G401 (cell line): ENCODE data around the gene COL4A1. TPM values are rescaled to one million over a fixed set of nuclear protein-coding genes. Genes with fewer than 3 reads are reported as not detected.

Experiments used
- DNase-seq: peaks from one replicate; pipeline ENCODE4 v3.0.0-alpha.2; 2015; ENCODE audit warnings: low spot score
- in situ Hi-C: cut with HindIII; loops from 2 replicates; pipeline ENCODE4 v1.10.0; 2016; ENCODE audit warnings: low sequenced_read_pairs, mixed read lengths
- total RNA-seq: library from RNA; depleted of rRNA; stranded (reverse); fragments of >200 nt; shearing (Covaris generic); gene quantifications from 2 replicates; pipeline ENCODE4 v1.2.3, GENCODE V29; 2014

The COL4A1 gene
- total RNA-seq, 1 experiment from 2014 or later, result 0.98 TPM

DNA sequence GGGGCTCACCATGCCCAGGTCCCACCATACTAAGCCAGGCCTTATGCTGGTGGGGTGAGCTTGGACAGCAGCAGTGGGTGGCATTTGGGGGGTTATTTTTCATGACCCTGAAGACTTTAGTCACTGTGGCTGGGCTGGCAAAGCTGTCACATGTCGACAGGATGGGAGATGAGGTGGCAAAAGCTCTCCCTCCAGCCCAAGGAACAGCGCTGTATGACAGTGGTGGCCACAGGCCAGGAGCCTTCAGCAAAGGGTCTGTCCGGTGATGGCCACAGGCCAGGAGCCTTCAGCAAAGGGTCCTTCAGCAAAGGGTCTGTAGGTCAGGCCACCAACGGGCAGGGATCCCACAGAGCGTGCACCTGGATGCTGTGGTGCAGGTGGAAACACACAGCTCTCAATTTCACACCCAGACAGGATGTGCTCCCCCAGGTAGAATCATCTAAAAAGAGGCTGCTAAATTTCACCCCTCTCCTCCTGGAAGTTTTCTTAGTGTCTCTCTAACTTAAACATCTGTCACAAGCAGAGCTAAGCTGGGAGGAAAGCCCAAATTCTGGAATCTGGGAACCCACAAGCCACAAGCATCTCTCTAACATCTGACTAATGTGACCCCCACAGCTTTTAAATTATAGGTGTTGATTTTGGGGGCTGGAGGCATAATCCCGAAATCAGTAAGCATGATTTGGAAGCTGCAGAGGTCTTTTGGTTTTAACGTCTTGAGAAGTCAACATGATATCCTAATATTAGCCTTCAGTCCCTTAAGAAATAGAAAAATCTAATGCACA, 23.0 kb downstream of the COL4A1 start:
- in situ Hi-C loops, result no loop called here
- DNase-seq, result no peak

DNA sequence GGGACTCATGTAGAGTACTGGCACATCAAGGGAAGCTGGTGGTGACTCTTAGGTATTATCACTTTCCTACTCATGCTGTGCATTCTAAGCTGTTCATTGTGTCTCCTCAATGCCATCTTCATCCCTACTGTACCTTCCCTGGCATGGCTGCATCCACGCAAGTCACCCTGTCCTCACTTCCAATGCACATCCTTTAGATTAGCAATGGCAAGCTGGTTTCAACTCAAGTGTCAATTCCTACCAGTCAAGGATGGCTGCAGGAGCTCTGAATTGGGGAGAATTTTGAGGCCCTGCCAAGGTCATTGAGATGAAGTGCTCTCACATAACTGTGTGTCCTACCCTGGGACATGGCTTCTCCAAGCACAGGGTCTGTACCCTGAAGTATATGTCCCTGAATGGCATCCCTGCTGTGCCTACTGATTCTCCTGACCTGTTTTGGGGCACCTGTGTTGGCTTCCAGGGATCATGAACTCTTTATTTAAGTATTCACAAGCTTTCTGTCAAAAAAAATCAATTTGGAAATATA, 24.6 kb downstream of the COL4A1 start:
- in situ Hi-C loops, result no loop called here
- no peak for DNase-seq

DNA sequence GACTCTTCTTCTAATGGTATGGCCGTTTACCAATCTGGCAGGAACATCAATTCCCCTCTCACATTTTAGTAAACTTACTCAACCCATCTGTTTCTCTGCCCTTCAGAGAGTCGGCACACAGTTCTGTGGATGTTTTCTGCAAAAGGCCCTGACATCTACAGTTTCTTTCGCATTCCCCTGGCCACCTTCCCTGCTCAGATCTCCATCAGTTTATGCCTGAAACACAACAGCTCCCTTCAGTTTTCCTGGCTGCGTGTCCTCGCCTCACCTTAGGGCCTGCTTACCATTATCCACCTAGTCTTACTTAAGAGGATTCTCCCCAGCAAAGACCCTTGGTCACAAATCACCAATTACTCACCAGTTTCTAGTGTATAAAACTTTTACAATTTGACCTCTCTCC, 25.2 kb downstream of the COL4A1 start:
- in situ Hi-C loops, result no loop called here
- no peak for DNase-seq

DNA sequence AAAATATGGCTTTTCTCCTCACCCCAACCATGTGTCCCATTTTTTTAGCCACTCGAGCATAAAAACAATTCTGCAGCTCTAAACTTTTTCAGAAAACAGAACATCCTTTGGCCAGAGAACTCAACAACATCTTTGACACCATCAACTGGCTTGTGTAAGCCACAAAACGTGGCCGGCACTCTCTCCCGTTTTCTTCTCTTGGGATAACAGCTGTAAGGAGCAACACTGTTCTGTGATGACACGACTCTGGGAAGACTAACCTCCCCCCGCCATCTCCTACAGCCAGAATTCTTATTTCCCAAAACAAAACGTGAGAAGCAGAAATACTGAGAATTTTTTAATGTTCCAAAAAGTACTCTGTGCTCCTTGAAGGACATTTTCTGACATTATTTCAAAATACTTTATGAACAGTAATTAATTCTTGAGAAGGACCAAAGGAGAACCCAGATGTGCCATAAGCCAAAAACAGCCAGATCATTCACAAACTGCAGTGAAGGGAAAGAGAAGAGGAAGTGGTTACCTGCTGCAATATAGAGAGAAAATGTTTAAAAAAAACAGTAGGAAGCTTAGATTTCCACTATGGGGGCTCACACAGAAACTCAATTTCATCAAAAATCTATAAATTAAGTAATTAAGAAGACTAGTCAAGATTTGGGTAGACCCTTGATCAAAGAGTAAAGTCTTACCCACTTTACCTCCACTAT, 25.8 kb downstream of the COL4A1 start:
- no peak for DNase-seq
- in situ Hi-C loops, result no loop called here

DNA sequence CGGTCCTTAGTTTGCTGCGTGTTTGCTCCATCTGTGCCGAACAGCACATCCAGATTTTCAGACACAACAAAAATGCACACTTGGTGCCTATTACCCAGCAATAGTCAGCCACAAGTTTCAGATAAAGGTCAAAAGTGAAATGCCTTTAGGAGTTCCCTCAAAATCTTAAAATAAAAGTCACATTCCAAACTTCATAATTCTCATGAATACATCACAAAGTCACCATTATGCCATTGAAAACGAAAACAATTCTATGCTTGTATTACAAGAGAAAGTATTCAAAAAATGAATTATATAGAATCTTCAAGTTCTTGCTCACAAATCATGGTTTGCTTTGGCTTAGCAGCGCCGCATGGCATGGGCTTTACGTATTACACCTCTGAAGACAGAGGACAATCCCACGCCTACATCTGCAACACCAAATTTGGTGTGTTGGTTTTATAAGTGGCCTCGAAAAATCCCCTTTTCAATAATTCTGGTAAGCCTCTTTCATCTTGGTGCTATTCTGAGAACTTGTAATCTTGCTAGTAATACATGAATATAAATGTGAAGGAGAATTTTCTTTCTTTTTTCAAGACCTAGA, 26.6 kb downstream of the COL4A1 start:
- DNase-seq, result no peak
- in situ Hi-C loops, result no loop called here

DNA sequence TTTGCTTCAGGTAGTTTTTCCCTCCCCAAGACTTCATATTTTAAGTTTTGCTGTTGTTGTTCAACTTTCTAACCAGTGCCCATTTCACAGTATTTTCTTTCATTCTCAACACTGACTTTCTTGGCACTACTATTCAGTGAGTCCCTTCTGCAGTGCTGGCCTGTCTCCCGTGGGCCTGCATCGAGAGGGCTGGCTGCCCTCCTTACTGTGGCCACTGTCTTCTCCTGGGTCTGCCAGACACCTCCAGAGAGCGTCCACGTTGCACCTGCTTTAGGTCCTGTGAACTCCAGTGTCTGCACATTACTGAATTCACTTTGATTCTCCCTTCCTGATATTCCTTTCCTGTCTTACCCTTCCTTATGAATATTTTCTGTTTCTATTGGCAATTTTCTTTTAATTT, 27.3 kb downstream of the COL4A1 start:
- no peak for DNase-seq
- in situ Hi-C loops, result no loop called here

DNA sequence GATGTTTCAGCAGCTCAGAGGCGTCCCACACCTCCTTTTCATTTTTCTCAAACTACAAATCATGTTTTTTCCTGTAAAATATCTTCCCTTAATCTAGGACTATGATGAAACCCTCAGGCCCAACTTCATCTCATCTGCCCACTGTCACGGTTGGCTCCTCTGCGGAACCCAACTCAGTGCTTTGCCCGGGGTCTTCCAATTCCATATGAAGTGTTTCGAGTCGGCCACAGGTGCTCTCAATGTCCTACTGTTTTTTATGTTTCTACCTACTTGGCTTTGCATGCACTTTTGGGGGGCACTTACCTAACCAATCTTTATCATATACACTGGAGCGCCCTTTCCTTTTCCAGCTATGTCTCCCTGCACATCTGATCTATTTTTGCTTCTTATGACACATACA, 28.1 kb downstream of the COL4A1 start:
- in situ Hi-C loops, result no loop called here
- no peak for DNase-seq

DNA sequence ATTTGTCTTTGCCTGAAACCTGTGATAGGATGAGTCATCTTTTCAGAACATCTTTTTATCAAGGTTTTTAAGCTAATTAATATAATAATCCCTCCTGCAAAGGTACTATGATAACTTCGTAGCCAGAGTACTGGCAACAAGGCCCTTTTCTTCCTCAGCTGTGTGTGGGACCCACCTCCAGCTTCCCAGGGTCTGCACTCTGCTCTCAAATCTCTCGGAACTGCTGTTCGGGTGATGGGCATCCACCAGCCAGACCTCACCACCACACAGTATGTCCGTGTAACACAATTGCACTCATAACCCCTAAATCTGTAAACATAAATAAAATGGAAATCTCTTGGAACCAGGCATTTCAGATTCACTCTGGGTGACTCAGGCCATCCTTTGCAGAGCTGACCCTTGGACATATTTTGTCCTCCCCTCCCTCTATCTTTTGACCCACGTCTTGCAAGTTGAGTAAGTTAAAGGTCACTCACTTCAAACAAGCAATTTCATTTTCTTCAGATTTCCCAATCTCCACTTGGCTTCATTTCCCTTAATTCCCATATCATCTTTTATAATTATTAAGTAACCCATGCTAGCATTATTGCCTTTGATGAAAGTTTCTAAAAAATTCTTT, 29.5 kb downstream of the COL4A1 start:
- in situ Hi-C loops, result no loop called here
- no peak for DNase-seq

DNA sequence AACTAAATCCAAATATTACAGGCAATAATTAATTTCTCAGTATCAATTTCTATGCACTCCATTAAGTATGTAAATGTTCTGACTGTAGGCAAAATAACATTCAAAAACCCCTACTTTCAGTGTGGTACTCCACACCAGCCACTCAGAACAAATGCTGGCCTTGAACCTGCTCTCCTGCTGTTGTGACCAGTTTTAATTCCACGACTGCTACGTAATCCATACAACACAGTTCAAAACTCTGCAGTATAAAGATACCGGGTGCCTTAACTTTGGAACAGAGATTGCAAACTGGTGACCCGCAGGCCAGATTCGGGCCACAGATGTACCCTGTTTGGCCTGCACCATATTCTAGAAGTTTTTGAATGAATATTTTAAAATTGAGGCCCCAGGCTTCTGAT, 30.4 kb downstream of the COL4A1 start:
- in situ Hi-C loops, result no loop called here
- DNase-seq, result no peak

DNA sequence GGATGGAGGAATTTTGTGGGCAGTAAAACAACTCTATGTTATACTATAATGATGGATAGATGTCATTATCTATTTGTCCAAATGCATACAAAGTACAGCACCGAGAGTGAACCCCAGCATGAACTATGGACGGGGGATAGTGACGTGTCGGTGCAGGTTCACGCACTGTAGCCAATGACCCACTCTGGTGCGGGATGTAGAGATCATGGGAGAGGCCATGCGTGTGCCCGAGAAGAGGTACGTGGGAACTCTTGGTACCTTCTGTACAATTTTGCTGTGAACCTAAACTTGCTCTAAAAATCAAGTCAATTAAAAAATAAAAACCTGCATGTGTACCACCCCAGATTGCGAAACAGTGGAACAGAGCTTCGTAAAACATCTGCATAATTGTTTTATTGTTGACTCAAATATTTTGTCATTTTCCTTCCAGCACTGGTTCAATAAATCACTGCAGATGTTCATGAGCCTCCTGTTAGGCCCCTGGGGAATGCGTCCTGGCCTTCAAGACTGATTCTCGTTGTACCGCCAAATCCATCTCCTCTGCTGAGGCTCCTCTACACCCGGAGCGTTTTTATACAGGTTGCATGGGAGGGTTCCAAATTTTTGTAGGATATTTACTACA, 30.9 kb downstream of the COL4A1 start:
- in situ Hi-C loops, result no loop called here
- no peak for DNase-seq

DNA sequence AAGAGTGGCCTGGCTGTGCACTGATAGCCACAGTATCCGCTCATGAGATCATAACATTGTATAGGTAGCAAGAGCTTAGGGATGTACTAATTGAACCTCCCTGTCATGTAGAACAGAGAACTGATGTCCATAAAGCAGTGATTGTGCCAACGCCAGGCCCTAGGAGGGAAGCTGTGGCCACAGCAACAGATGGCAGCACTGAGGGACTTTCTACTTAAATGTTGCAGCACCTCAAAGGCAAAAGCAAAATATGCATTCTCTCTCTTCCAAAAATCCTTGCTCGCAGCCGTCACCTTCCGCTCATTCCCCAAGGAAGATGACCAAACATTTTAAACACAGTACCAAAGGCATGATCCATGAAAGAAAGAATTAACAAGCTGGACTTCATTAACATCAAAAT, 32.3 kb downstream of the COL4A1 start:
- in situ Hi-C loops, result no loop called here
- DNase-seq, result no peak

DNA sequence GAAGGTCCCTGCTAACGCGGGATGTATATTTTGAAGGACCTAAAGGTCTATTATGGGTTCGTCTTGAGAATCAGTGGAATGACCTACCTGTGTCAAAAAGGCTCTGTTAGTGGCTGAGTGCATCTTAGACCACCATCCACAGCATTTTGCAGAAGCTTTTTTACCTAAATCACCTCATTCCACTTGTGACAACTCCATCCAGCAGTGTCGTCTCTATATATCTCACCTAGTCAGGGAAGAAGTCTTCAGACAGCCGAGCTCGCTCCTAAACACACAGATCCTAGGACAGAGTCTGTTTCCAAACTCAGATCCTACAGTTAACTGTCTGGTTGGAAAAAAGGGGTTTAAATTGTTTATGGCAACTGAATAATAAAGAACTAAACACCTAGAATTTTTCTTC, 33.7 kb downstream of the COL4A1 start:
- no peak for DNase-seq
- in situ Hi-C loops, result no loop called here

DNA sequence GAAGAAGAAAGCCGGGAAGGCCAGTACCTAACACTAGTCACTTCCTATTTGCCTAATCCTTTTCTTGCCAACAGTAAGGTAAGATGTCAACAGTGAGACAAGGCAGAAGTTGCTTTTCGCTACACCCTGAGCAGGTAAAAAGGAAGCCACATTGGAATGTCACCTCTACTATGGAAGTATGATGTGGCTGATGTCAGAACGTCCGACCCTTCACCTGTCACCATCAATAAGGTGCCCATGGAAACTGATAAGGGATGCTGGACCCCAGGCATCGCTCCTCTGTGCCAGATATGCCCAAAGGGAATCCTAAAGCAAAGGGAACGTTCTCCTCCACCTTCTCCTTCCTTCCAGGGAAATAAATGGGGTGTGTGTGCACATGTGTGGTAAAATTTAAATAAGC, 34.3 kb downstream of the COL4A1 start:
- in situ Hi-C loops, result no loop called here

DNA sequence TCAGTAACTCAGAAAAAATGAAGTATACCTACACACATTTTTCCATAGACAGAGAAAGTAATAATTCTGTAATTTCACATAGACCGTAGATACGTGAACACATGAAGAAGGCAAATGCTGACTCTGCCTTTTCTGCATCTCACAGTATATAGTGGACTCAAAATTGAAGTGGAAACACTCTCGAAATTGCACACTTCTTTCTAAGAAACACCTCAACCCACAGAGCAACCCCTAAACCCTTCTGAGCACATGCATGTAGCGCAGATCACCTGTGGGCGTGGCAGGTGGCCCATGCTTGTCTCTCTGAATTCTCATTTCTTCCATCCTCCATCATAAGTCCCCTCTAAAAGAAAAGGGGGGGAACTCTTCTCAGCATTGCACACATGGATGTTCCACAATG, 34.7 kb downstream of the COL4A1 start:
- no peak for DNase-seq
- in situ Hi-C loops, result no loop called here

More for the DNA sequence above, 34.3 kb downstream of the COL4A1 start:
- DNase-seq, result no peak

DNA sequence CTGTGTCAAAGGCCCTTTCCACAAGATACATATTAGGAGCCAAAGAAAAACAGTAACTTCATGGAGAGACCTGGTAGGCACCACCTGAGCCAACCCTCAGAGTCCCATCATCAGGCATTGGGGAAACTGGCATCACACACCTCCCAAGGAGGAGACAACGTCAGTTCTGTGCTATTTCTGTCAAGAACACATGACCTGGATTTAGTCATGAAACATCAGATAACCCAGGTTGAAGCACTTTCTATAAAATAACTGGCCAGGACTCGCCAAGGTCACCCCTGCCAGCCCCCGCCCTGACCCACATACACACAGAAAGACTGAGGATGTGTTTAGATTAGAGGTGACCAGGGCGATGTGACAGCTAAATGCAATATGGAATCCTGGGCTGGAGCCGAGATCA, 35.6 kb downstream of the COL4A1 start:
- in situ Hi-C loops, result no loop called here
- no peak for DNase-seq

DNA sequence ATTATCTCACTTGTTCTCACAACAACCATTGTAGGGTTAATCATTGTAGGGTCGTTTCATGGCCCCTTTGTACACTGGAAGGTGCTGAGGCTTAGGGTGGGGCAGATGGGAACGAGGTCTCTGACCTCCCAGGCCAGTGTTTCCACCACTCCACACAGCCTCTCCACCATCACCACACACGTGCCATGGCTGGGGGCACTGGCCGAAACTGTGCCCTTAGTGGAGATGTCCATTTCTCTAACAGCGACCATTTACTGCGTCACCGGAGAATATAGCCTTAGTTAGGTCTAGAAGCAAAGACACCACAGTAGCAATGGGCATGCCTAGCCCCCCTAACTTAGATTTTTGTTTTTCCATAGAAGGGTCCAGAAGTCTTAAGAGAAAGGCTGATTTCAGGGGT, 36.5 kb downstream of the COL4A1 start:
- DNase-seq, result no peak
- in situ Hi-C loops, result no loop called here

DNA sequence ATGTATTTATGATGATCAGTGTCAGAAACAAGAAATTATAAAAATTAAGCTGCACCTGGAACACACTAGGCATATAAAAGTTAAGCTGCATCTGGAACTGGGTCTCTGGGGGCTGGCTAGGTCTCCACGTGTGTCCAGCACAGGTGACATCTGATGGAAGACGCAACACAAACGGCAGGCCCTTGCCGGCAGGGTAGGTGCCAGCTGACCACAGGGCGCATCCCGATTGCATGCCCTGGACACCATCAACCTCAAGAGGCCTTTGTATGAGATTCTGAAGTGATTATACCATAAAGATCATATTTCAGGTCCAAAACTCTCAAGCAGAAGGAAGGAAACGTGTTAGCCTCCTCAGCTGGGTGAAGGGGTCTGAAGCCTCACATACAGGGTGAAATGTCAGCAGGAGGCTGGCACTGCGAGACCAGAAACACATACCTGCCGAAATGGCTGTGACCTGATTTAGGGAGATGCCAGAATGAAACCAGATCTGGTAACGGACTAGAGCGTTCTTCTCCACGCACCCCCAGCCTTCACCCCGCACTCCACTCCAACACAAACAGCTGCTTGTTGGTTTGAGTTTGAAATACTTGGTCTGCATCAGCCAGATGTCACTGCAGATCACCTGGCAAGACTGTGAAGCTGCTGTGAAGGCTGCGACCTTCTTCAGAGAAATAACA, 37.3 kb downstream of the COL4A1 start:
- in situ Hi-C loops, result no loop called here
- DNase-seq, result no peak

DNA sequence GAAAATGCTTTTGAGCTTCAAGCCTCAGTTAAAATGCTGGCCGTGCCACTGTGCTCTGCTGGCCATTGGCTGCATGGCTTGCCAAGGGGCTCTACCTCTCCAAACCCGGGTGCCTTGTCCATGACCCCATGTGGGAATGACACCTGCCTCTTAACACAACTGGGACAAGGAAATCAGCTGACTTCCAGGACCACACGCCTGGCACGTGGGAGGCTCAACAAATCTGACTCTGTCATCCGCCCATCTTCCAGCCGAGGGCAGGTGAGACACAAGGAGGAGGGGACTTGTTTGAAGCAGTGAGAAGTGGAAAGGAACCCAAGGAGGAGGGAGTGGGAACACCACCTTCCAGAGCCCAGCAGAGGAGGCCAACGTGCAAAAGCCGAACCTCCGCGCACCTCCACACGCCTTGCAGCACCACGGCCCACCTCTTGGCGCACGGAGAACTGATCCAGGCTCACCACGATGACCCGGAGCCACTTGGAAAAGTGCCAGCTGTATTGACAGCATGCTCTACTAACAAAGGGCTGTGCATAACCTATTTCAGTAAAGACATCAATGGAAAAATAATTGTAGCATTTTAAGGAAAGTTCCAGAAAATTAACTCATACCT, 38.3 kb downstream of the COL4A1 start:
- no peak for DNase-seq
- in situ Hi-C loops, result no loop called here

DNA sequence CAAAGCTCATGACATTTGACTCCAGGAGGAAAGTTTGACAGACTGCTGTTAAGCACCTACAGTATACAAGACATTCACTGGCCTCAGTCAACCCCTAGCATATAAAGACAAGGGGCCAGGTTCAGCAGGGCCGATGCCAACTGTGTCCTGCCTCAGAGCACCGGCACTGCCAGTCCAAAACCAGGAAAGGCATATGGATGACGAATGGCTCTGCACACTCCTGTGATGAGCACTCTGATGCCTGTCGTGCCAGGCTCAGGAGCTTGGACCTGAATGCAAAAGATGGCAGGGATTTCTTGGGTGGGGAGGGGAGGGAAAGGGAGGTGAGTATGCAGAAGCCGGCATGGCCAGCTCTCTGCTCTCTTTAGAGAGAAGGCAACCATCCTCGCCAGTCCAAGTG, 38.9 kb downstream of the COL4A1 start:
- in situ Hi-C loops, result no loop called here
- no peak for DNase-seq
